RWPE1 (cell line): ENCODE measurements around the gene PTGFR.

Experiments used
- CTCF ChIA-PET: fragments of 350-600 bp; sonication (Branson Sonifier 250); formaldehyde crosslinking; extraction: SDS; loops from one replicate; lab custom pipeline; 2021; lab: Yijun Ruan, JAX
- POLR2A ChIA-PET: fragments of 400-600 bp; formaldehyde crosslinking; extraction: SDS; loops from one replicate; lab custom pipeline; 2020; ENCODE audit warnings: antibody characterized with exemption; ENCODE audit not compliant: low non-redundant PET; lab: Yijun Ruan, JAX
- DNase-seq: peaks from one replicate; pipeline ENCODE4 v3.0.0; 2012; ENCODE audit warnings: low spot score
- H3K27ac ChIP-seq: fragments of 450-650 bp; 2 replicates; pipeline ENCODE4 v1.5.1; 2017
- TF ChIP-seq, protein P1 (sequence below): fragments of 450-650 bp; conservative IDR thresholded peaks from 2 replicates; pipeline ENCODE4 v1.5.1; 2017; ENCODE audit warnings: low read depth, mild to moderate bottlenecking

Gene PTGFR

DNA sequence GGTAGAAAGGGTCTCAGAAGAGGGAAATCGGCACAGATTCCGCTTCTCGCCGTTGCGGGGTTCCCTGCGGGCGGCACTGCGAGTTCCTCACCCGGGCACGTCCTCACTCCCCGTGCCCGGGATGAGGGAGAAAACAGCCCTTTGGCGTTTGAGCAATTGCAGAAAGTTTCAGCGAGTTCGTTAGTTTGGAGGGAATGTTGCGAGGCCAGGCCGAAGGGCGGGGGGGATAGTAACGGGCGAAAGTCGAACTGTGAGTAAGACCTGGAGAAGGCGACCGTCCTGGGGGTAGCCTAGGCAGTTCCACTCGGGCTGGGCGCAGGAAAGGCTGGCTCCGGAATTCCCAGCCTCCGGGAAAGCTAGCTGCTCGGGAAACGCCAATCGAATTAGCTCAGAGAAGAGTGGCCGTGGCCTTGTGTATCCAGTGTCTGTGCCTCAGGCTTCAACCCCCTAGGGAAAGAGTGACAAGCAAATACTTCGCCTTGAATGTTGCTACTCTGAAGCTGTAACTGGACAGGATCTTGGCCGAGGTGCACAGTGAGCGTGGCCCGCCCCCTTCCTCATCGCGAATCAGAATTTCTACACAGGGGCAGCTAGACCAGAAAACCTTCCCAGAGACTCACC lies 787 bp downstream of the PTGFR start:
- DNase-seq: peak; percentile 26
- ChIA-PET CTCF (interaction anchor here (0.9 kb wide), 1 partner anchor 350 kb away, joined by 3 read pairs; no protein-coding TSS in a partner anchor), POLR2A (no interaction called here)
- TF ChIP-seq, protein P1, sequence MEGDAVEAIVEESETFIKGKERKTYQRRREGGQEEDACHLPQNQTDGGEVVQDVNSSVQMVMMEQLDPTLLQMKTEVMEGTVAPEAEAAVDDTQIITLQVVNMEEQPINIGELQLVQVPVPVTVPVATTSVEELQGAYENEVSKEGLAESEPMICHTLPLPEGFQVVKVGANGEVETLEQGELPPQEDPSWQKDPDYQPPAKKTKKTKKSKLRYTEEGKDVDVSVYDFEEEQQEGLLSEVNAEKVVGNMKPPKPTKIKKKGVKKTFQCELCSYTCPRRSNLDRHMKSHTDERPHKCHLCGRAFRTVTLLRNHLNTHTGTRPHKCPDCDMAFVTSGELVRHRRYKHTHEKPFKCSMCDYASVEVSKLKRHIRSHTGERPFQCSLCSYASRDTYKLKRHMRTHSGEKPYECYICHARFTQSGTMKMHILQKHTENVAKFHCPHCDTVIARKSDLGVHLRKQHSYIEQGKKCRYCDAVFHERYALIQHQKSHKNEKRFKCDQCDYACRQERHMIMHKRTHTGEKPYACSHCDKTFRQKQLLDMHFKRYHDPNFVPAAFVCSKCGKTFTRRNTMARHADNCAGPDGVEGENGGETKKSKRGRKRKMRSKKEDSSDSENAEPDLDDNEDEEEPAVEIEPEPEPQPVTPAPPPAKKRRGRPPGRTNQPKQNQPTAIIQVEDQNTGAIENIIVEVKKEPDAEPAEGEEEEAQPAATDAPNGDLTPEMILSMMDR: no peak
- peak overlapping the region; percentile 70 for H3K27ac ChIP-seq

DNA sequence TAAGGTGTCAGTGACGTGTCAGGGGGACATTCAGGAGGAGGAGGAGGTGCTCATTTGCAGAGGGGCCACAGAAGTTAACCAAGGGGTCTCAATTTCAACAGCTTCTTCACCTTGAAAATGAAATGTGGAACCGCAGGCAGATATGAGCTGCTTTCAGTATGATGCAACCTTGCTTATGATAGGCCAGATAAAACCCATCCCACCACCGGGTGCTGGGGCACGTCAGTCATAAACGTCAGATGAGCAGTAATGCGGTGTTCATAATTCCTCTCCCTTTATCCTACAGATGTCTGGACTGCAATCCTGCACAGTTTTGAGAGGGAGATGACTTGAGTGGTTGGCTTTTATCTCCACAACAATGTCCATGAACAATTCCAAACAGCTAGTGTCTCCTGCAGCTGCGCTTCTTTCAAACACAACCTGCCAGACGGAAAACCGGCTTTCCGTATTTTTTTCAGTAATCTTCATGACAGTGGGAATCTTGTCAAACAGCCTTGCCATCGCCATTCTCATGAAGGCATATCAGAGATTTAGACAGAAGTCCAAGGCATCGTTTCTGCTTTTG lies 1.7 kb downstream of the PTGFR start:
- CTCF ChIA-PET: no interaction called here
- H3K27ac ChIP-seq: no peak overlapping the region
- DNase-seq: no peak

DNA sequence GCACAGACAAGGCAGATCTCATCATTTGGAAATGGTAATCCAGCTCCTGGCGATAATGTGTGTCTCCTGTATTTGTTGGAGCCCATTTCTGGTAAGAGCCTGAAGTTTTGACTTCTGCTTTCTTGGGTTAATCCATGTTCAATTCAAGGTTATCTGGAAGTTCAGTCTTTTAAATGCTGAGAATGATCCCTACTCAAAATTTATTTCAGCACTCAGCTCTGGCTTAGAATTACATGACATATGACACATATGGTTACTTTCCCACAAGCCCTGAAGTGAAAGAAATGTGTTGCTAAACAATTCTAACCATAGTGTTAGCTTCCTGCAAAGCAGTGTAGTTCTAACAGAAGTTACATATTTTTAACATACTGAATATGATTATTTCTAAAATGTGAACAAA lies 2.7 kb downstream of the PTGFR start:
- ChIA-PET POLR2A (no interaction called here), CTCF (interaction anchor here (0.5 kb wide), 1 partner anchor 219 kb away, joined by 4 read pairs; no protein-coding TSS in a partner anchor)
- TF ChIP-seq, protein P1: no peak
- no peak for DNase-seq
- no peak overlapping the region for H3K27ac ChIP-seq

More for the DNA sequence above, 1.7 kb downstream of the PTGFR start:
- TF ChIP-seq, protein P1: no peak
- POLR2A ChIA-PET: no interaction called here

DNA sequence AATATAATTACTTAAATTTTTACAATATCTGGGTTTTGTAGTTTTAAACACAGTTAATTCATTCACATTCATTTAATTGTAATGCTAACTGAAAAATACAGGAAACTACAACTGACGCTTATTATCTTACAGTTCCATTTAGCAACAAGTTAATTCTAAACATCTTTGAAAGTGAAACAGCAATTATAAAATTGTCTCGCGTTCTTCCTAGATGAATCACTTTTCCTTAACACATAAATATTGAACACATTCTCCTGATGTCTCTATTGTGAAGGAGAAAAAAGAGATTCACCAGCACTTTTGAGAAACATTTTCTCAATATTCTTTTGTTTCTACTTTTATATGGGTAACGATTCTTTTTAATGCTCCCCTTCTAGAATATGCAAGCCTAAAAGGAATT lies 6.4 kb downstream of the PTGFR start:
- TF ChIP-seq, protein P1: no peak
- H3K27ac ChIP-seq: no peak overlapping the region
- ChIA-PET POLR2A (no interaction called here), CTCF (no interaction called here)
- DNase-seq: no peak

DNA sequence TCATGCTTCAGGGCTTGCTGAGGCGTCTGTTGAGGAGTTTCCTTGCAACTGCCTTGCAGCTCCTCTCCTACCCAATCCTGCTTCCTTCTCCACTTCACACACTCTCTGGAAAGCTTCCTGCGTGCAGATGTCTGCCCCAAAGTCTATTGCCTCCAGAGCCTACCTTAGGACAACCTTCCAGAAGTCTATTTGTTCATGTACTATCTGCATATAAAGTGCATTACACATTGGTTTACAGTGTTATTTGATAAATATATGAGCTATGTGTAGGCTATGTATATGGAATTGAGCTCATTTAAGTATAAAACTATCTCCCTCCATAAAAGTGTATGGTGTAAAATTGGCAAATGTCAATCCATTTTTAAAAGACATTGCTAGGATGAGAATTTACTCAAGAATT lies 9.8 kb downstream of the PTGFR start:
- no peak for DNase-seq
- H3K27ac ChIP-seq: no peak overlapping the region
- CTCF ChIA-PET: interaction anchor here (0.6 to 1.0 kb wide), 2 partner anchors 43 to 46 kb away, joined by 3 read pairs; no protein-coding TSS in a partner anchor
- TF ChIP-seq, protein P1: no peak
- POLR2A ChIA-PET: no interaction called here

DNA sequence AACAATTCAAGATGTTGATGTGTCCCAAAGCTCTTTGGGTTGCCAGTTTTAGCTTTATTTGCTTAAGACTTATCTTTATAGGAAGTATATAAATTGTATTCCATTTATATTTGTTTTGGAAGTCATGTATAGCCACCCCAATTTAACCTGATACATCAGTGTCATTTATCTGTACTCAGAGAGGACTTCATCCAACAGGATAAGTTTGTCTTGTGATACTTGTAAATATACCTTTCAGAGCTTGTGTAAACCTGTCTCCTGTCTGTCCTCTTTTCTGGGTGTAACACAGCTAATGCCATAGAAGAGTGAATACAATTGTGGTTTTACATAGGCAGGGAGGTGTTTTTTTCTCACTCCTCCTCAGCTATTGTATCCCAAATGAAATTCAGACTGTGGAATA lies 10.4 kb downstream of the PTGFR start:
- TF ChIP-seq, protein P1: no peak
- POLR2A ChIA-PET: no interaction called here
- CTCF ChIA-PET: interaction anchor here (1.0 kb wide), 2 partner anchors 46 to 175 kb away, joined by 3 read pairs; no protein-coding TSS in a partner anchor
- DNase-seq: no peak
- no peak overlapping the region for H3K27ac ChIP-seq
